Kidney glomerular epithelial cell (primary cell): ENCODE results near the gene WWTR1.
A peak's percentile ranks its signal among the peaks of the same experiment; 100 is the strongest.

Experiments
- DNase-seq: peaks from one replicate; lab custom pipeline; 2025; lab: John Stamatoyannopoulos, UW

The WWTR1 gene

GRCh38 chr3:149623824-149624223 lies 34.0 kb downstream of the WWTR1 start:
- no peak for DNase-seq

GRCh38 chr3:149621218-149622005 lies 36.4 kb downstream of the WWTR1 start:
- DNase-seq = peak; percentile 50

GRCh38 chr3:149620291-149621020 lies 37.4 kb downstream of the WWTR1 start:
- no peak for DNase-seq

GRCh38 chr3:149619136-149619535 lies 38.7 kb downstream of the WWTR1 start:
- DNase-seq = no peak

- DNase-seq = no peak
These were observed 39.4 kb downstream of the WWTR1 start for GRCh38 chr3:149618151-149619123.

- no peak for DNase-seq
These were observed 42.0 kb downstream of the WWTR1 start for GRCh38 chr3:149615731-149616221.

GRCh38 chr3:149613988-149614387 lies 43.8 kb downstream of the WWTR1 start:
- no peak for DNase-seq

GRCh38 chr3:149612456-149612855 lies 45.4 kb downstream of the WWTR1 start:
- no peak for DNase-seq

GRCh38 chr3:149611149-149611548 lies 46.7 kb downstream of the WWTR1 start:
- no peak for DNase-seq

- no peak for DNase-seq
These were observed 47.3 kb downstream of the WWTR1 start for GRCh38 chr3:149610351-149611105.

- peak; percentile 80 for DNase-seq
These were observed 48.2 kb downstream of the WWTR1 start for GRCh38 chr3:149609595-149609994.

- DNase-seq = no peak
These were observed 48.8 kb downstream of the WWTR1 start for GRCh38 chr3:149608987-149609386.

- DNase-seq = peak; percentile 37
These were observed 51.9 kb downstream of the WWTR1 start for GRCh38 chr3:149605902-149606301.

GRCh38 chr3:149604125-149604875 lies 53.5 kb downstream of the WWTR1 start:
- no peak for DNase-seq

GRCh38 chr3:149603126-149604074 lies 54.4 kb downstream of the WWTR1 start:
- peak; percentile 89 for DNase-seq

- DNase-seq = no peak
These were observed 57.2 kb downstream of the WWTR1 start for GRCh38 chr3:149600634-149601033.

GRCh38 chr3:149599236-149599635 lies 58.6 kb downstream of the WWTR1 start:
- DNase-seq = no peak

- peak; percentile 53 for DNase-seq
These were observed 61.6 kb downstream of the WWTR1 start for GRCh38 chr3:149596134-149596770.
